Inflammatory macrophage treated with lipopolysaccharide for 4 hours (primary cell): ENCODE results near the gene SLC25A15.
"Not testable (repeated sequence)": the region's sequence is repeated elsewhere in the genome, so short reads cannot be mapped to it uniquely, and the experiment has no call there.

Source experiments
- DNase-seq: peaks from one replicate; pipeline ENCODE4 v3.0.0-alpha.2; 2020

SLC25A15 gene

GRCh38 chr13:40782971-40783370 lies 6.4 kb upstream of the SLC25A15 start:
- DNase-seq, result not testable (repeated sequence)

GRCh38 chr13:40784540-40784939 lies 4.9 kb upstream of the SLC25A15 start:
- DNase-seq, result no peak

- peak; percentile 53 for DNase-seq
Measured at GRCh38 chr13:40786568-40786996, 2.8 kb upstream of the SLC25A15 start.

GRCh38 chr13:40787062-40787461 lies 2.3 kb upstream of the SLC25A15 start:
- no peak for DNase-seq

- DNase-seq, result not testable (repeated sequence)
Measured at GRCh38 chr13:40788540-40789274, 704 bp upstream of the SLC25A15 start.

- no peak for DNase-seq
Measured at GRCh38 chr13:40790154-40790616, 774 bp downstream of the SLC25A15 start.

GRCh38 chr13:40792284-40793051 lies 3.1 kb downstream of the SLC25A15 start:
- no peak for DNase-seq

GRCh38 chr13:40793339-40793738 lies 3.9 kb downstream of the SLC25A15 start:
- no peak for DNase-seq

GRCh38 chr13:40794414-40795368 lies 5.3 kb downstream of the SLC25A15 start:
- no peak for DNase-seq

GRCh38 chr13:40796649-40797048 lies 7.2 kb downstream of the SLC25A15 start:
- no peak for DNase-seq

- peak; percentile 15 for DNase-seq
Measured at GRCh38 chr13:40798380-40798779, 9.0 kb downstream of the SLC25A15 start.

- DNase-seq, result no peak
Measured at GRCh38 chr13:40799508-40799907, 10.1 kb downstream of the SLC25A15 start.

GRCh38 chr13:40800559-40800958 lies 11.1 kb downstream of the SLC25A15 start:
- no peak for DNase-seq

GRCh38 chr13:40801255-40802217 lies 12.1 kb downstream of the SLC25A15 start:
- no peak for DNase-seq

- no peak for DNase-seq
Measured at GRCh38 chr13:40803316-40803715, 13.9 kb downstream of the SLC25A15 start.

- no peak for DNase-seq
Measured at GRCh38 chr13:40806241-40806640, 16.8 kb downstream of the SLC25A15 start.

GRCh38 chr13:40809471-40809870 lies 20.1 kb downstream of the SLC25A15 start:
- DNase-seq, result no peak

GRCh38 chr13:40812102-40812501 lies 22.7 kb downstream of the SLC25A15 start:
- peak; percentile 37 for DNase-seq

- DNase-seq, result no peak
Measured at GRCh38 chr13:40812724-40813445, 23.5 kb downstream of the SLC25A15 start.

- peak; percentile 50 for DNase-seq
Measured at GRCh38 chr13:40813667-40814454, 24.4 kb downstream of the SLC25A15 start.
